RWPE2 (cell line): Measurements from ENCODE around the gene LRRC30.

Source experiments
- ATAC-seq: fragments of 200-7000 bp; cut with Tn5 transposase; 3 replicates; pipeline ENCODE4 v1.9.1; 2021; ENCODE audit warnings: low read depth
- DNase-seq: peaks from one replicate; pipeline ENCODE4 v3.0.0-alpha.2; 2020; ENCODE audit warnings: low spot score
- H3K27ac ChIP-seq: fragments of 450-650 bp; 2 replicates; pipeline ENCODE4 v1.5.1; 2017; ENCODE audit warnings: mild to moderate bottlenecking; ENCODE audit not compliant: poor library complexity, severe bottlenecking
- H3K27me3 ChIP-seq: fragments of 250-450 bp; sonication (Bioruptor Pico); 2 replicates; pipeline ENCODE4 v1.5.1; 2021; ENCODE audit warnings: mild to moderate bottlenecking, moderate library complexity; ENCODE audit not compliant: insufficient read depth, poor library complexity, severe bottlenecking
- H3K36me3 ChIP-seq: fragments of 250-450 bp; sonication (Bioruptor Pico); 2 replicates; pipeline ENCODE4 v1.5.1; 2020; ENCODE audit warnings: low read depth, mild to moderate bottlenecking, moderate library complexity
- H3K4me1 ChIP-seq: fragments of 250-450 bp; sonication (Bioruptor Pico); 2 replicates; pipeline ENCODE4 v1.5.1; 2021; ENCODE audit warnings: mild to moderate bottlenecking, moderate library complexity; ENCODE audit not compliant: insufficient read depth, poor library complexity, severe bottlenecking
- H3K4me3 ChIP-seq: fragments of 250-450 bp; sonication (Bioruptor Pico); 2 replicates; pipeline ENCODE4 v1.5.1; 2021; ENCODE audit warnings: mild to moderate bottlenecking, moderate library complexity; ENCODE audit not compliant: severe bottlenecking
- H3K9me3 ChIP-seq: fragments of 250-450 bp; sonication (Bioruptor Pico); 2 replicates; pipeline ENCODE4 v1.5.1; 2021; ENCODE audit warnings: mild to moderate bottlenecking, moderate library complexity; ENCODE audit not compliant: severe bottlenecking
- TF ChIP-seq, protein P1 (sequence below): fragments of 450-650 bp; IDR thresholded peaks from one replicate; pipeline ENCODE4 v1.5.1; 2017; ENCODE audit warnings: mild to moderate bottlenecking, moderate library complexity; ENCODE audit not compliant: poor library complexity, severe bottlenecking

LRRC30 gene

DNA sequence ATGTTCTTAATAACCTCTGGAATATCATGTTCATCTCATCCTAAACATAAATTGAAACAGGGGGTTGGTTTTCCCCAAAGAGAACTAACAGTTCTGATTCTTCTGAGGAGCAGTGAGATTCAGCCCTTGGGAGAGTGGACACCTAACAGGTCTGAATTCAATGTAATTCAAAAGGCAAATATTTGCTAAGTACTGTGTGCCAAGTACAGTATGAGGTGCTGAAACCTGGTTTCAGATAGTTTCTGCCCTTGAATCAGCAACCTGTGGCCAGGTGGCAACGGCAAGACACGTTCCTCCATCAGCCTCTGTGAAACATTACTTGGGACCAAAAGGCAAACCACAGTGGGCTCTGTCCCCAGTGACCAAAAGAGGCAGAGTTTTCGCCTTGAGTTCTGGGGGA, 1.3 kb downstream of the LRRC30 start:
- no peaks in the 10 kb centered on the region for H3K9me3 ChIP-seq
- TF ChIP-seq, protein P1, sequence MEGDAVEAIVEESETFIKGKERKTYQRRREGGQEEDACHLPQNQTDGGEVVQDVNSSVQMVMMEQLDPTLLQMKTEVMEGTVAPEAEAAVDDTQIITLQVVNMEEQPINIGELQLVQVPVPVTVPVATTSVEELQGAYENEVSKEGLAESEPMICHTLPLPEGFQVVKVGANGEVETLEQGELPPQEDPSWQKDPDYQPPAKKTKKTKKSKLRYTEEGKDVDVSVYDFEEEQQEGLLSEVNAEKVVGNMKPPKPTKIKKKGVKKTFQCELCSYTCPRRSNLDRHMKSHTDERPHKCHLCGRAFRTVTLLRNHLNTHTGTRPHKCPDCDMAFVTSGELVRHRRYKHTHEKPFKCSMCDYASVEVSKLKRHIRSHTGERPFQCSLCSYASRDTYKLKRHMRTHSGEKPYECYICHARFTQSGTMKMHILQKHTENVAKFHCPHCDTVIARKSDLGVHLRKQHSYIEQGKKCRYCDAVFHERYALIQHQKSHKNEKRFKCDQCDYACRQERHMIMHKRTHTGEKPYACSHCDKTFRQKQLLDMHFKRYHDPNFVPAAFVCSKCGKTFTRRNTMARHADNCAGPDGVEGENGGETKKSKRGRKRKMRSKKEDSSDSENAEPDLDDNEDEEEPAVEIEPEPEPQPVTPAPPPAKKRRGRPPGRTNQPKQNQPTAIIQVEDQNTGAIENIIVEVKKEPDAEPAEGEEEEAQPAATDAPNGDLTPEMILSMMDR = no peak
- ATAC-seq (no peak), DNase-seq (no peak)
- H3K36me3 ChIP-seq = no peaks in the 10 kb centered on the region
- no peak overlapping the region for H3K27ac ChIP-seq
- H3K4me1 ChIP-seq = no peaks in the 10 kb centered on the region
- peaks cover 3% of the 10 kb centered on the region for H3K27me3 ChIP-seq
- H3K4me3 ChIP-seq = no peak overlapping the region

DNA sequence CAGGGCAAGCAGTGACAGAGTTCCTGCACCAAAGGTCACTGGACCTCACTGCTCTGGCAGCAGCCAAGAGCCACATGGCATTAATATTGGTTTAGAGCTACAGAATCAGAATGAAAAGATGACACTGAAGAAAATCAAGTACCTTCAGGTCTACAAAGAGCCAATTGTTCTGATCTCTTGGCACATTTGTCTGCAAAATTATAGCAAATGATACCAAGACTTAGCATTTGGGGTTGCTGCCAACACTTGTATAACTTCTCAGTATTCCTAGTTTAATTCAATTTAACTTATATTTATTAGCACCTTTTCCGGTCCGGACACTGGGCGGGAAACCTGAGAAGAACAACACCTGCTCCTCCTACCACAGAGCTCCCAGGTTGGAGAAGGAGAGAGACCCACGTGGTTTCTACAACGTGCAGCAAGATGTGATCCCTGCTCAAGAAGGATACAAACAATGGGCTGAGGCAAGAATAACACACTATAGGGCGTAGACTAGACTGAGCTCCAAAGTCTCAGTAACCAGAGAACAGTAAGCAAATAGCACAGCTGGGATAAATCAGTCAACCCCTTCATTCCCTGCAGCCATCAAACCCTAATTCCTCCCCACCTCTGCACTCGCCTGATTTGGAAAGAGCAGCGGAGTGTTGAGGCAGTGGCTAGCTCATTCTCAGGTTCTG, 2.4 kb downstream of the LRRC30 start:
- ATAC-seq (no peak), DNase-seq (no peak)
- H3K36me3 ChIP-seq = no peaks in the 10 kb centered on the region
- no peaks in the 10 kb centered on the region for H3K9me3 ChIP-seq
- H3K4me1 ChIP-seq = no peaks in the 10 kb centered on the region
- no peak overlapping the region for H3K4me3 ChIP-seq
- no peak overlapping the region for H3K27ac ChIP-seq
- H3K27me3 ChIP-seq = peaks cover 3% of the 10 kb centered on the region
- TF ChIP-seq, protein P1 = no peak

DNA sequence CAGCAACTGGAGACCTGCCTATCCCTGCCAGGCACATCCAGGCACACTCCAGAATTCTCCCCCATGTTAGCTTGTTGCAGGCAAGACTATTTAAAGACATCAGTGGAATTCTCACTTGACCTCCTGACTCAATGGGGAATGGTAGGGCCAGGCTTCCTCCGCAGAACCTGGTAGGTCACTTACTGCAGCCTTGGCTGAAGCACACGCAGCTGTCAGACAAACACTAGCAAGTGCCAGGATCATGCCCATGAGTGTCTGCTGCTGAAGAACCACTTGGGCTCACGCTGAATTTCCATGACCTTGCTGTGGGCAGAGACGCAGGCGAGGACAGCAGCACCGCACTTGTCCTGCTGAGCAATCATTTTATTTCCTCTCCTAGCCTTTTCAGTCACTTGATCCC, 3.2 kb downstream of the LRRC30 start:
- DNase-seq (no peak), ATAC-seq (no peak)
- H3K4me1 ChIP-seq = no peaks in the 10 kb centered on the region
- no peak overlapping the region for H3K27ac ChIP-seq
- no peak overlapping the region for H3K4me3 ChIP-seq
- H3K36me3 ChIP-seq = no peaks in the 10 kb centered on the region
- peaks cover 3% of the 10 kb centered on the region for H3K27me3 ChIP-seq
- no peaks in the 10 kb centered on the region for H3K9me3 ChIP-seq
- TF ChIP-seq, protein P1 = no peak

DNA sequence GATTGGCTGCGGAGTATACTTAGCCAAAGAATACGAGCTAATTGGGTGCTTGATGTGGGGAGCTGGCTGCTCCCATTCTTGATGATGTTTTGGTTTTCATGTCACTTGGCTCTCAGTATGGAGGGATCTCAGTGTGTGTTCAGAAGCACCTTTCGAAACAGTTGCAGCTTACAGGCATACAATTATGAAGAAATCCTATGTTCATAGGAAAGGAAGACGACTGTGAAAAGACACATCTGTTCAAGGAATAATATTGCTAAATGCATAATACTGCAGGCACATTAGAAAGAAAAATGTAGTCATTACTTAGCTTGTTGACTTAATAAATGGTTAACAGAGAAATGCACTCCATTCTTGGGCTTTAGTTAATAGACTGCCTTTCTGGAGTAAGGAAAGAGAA, 4.1 kb downstream of the LRRC30 start:
- H3K27ac ChIP-seq = no peak overlapping the region
- H3K4me3 ChIP-seq = no peak overlapping the region
- H3K9me3 ChIP-seq = no peaks in the 10 kb centered on the region
- H3K4me1 ChIP-seq = no peaks in the 10 kb centered on the region
- H3K36me3 ChIP-seq = no peaks in the 10 kb centered on the region
- ATAC-seq (no peak), DNase-seq (no peak)
- H3K27me3 ChIP-seq = peaks cover 3% of the 10 kb centered on the region
- TF ChIP-seq, protein P1 = no peak

DNA sequence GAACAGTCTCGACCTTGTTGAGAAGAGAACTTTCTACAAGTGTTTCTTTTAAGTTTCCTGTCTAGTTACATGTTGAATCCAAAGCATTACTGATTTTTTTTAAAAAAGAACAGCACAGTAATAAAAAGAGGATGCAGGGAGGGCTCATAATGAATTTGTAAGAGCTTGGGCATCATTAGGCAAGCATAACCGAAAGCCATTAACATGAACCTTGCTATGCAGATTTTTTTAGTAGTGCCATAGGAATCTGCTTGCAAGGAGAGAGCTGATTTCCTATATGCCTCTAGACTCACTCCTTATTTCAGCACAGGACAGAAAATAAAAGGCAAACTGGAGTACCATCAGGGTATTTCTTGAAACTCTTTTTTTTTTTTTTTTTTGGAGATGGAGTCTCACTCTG, 5.2 kb downstream of the LRRC30 start:
- TF ChIP-seq, protein P1 = no peak
- no peak overlapping the region for H3K4me3 ChIP-seq
- peaks cover 3% of the 10 kb centered on the region for H3K27me3 ChIP-seq
- H3K36me3 ChIP-seq = no peaks in the 10 kb centered on the region
- H3K27ac ChIP-seq = no peak overlapping the region
- H3K9me3 ChIP-seq = no peaks in the 10 kb centered on the region
- no peaks in the 10 kb centered on the region for H3K4me1 ChIP-seq
- no peak for DNase-seq
- ATAC-seq = no peak
